ENCODE results near the gene PKDREJ. TPM values are rescaled to one million over a fixed set of nuclear protein-coding genes. Genes with fewer than 3 reads are reported as not detected.

PKDREJ gene
- total RNA-seq, 6 donors from 2014 or later = 0.06 to 1.0 TPM; not detected in 4

GRCh38 chr22:46240907-46241306 is 22.2 kb downstream of the PKDREJ start:
- 83 to 89% methylated on average over 7 of the region's 7 CpGs for WGBS, 2 donors
- H3K36me3 ChIP-seq = peaks cover 5 to 48% (median 19%) of the 10 kb centered on the region in 4 donors
- H3K4me1 ChIP-seq = peaks cover 0 to 4% (median 0%) of the 10 kb centered on the region in 4 donors
- ATAC-seq (ENCODE audit: low FRiP score in 2 of 2) (no peak), DNase-seq (no peak)
- no peak overlapping the region for H3K27ac ChIP-seq
- TF ChIP-seq EP300 (IDR thresholded peaks at IDR 0.05) (no peak), POLR2AphosphoS5 (IDR thresholded peaks at IDR 0.05) (no peak), CTCF (IDR thresholded peaks at IDR 0.05) (no peak), POLR2A (IDR thresholded peaks at IDR 0.05) (no peak)
- no peaks in the 10 kb centered on the region for H3K9me3 ChIP-seq
- H3K27me3 ChIP-seq = no peaks in the 10 kb centered on the region
- no peak overlapping the region for H3K4me3 ChIP-seq

GRCh38 chr22:46240506-46240905 is 22.6 kb downstream of the PKDREJ start:
- WGBS, 2 donors = 79 to 90% methylated on average over 6 of the region's 6 CpGs
- TF ChIP-seq POLR2AphosphoS5 (IDR thresholded peaks at IDR 0.05) (no peak), POLR2A (IDR thresholded peaks at IDR 0.05) (no peak), CTCF (IDR thresholded peaks at IDR 0.05) (no peak)
- H3K4me3 ChIP-seq = no peak overlapping the region
- H3K27me3 ChIP-seq = no peaks in the 10 kb centered on the region
- ATAC-seq (ENCODE audit: low FRiP score in 2 of 2) (no peak), DNase-seq (no peak)
- peaks cover 8 to 49% (median 22%) of the 10 kb centered on the region in 4 donors for H3K36me3 ChIP-seq
- no peaks in the 10 kb centered on the region for H3K9me3 ChIP-seq
- no peak overlapping the region for H3K27ac ChIP-seq
- peaks cover 0 to 3% (median 0%) of the 10 kb centered on the region in 4 donors for H3K4me1 ChIP-seq

- ATAC-seq (ENCODE audit: low FRiP score in 2 of 2) (no peak), DNase-seq (no peak)
- no peak for TF ChIP-seq POLR2AphosphoS5 (IDR thresholded peaks at IDR 0.05)
- no peak for TF ChIP-seq EP300 (IDR thresholded peaks at IDR 0.05)
- no peak for TF ChIP-seq CTCF (IDR thresholded peaks at IDR 0.05)
- no peak for TF ChIP-seq POLR2A (IDR thresholded peaks at IDR 0.05)
- Histone ChIP-seq H3K4me3 (no peak overlapping the region), H3K9me3 (no peaks in the 10 kb centered on the region), H3K4me1 (no peaks in the 10 kb centered on the region), H3K27me3 (no peaks in the 10 kb centered on the region), H3K36me3 (peaks cover 8 to 53% (median 24%) of the 10 kb centered on the region in 4 donors), H3K27ac (no peak overlapping the region)
- 82 to 94% methylated on average over 2 of the region's 2 CpGs for WGBS, 2 donors
These were observed 23.1 kb downstream of the PKDREJ start for GRCh38 chr22:46240073-46240472.

- no peaks in the 10 kb centered on the region for H3K27me3 ChIP-seq
- WGBS, 2 donors = 65 to 82% methylated on average over 20 of the region's 20 CpGs
- H3K4me1 ChIP-seq = no peaks in the 10 kb centered on the region
- ATAC-seq (ENCODE audit: low FRiP score in 2 of 2) (no peak), DNase-seq (no peak)
- H3K27ac ChIP-seq = no peak overlapping the region
- H3K36me3 ChIP-seq = peaks cover 5 to 48% (median 21%) of the 10 kb centered on the region in 4 donors
- TF ChIP-seq EP300 (IDR thresholded peaks at IDR 0.05) (no peak), CTCF (IDR thresholded peaks at IDR 0.05) (no peak), POLR2A (IDR thresholded peaks at IDR 0.05) (no peak)
- no peak overlapping the region for H3K4me3 ChIP-seq
- no peaks in the 10 kb centered on the region for H3K9me3 ChIP-seq
These were observed 23.7 kb downstream of the PKDREJ start for GRCh38 chr22:46239261-46240048.

GRCh38 chr22:46238541-46238940 is 24.6 kb downstream of the PKDREJ start:
- H3K36me3 ChIP-seq = peaks cover 0 to 39% (median 18%) of the 10 kb centered on the region in 4 donors
- no peak for TF ChIP-seq EP300 (IDR thresholded peaks at IDR 0.05)
- TF ChIP-seq POLR2AphosphoS5 (IDR thresholded peaks at IDR 0.05) = no peak
- TF ChIP-seq POLR2A (IDR thresholded peaks at IDR 0.05) = no peak
- no peak for TF ChIP-seq CTCF (IDR thresholded peaks at IDR 0.05)
- H3K27me3 ChIP-seq = no peaks in the 10 kb centered on the region
- 89 to 94% methylated on average over 16 of the region's 16 CpGs for WGBS, 2 donors
- no peaks in the 10 kb centered on the region for H3K9me3 ChIP-seq
- H3K4me3 ChIP-seq = no peak overlapping the region
- ATAC-seq (ENCODE audit: low FRiP score in 2 of 2) = no peak
- no peaks in the 10 kb centered on the region for H3K4me1 ChIP-seq
- no peak overlapping the region for H3K27ac ChIP-seq
- no peak for DNase-seq

Measured in upper lobe of left lung (tissue), 6 donors.